Neural cell (in vitro differentiated cells): ENCODE data around the gene MGAT4C. TPM values are rescaled to one million over a fixed set of nuclear protein-coding genes. Genes with fewer than 3 reads are reported as not detected.

ENCODE experiments used
- H2AFZ ChIP-seq: fragments of 200-600, 300-800 bp; sonication (generic), shearing (Covaris generic); 2 replicates; pipeline ENCODE4 v1.6.0; 2014; ENCODE audit warnings: low read depth, mild to moderate bottlenecking, antibody characterized with exemption, low read length, moderate library complexity
- H3F3A ChIP-seq: fragments of 200-600 bp; shearing (Covaris generic); 2 replicates; pipeline ENCODE4 v1.6.1; 2016; ENCODE audit warnings: mild to moderate bottlenecking, moderate library complexity, mixed read lengths, antibody characterized with exemption, low read length; ENCODE audit not compliant: insufficient read depth, poor library complexity, severe bottlenecking
- H3K27ac ChIP-seq: fragments of 200-600, 300-800 bp; sonication (generic), shearing (Covaris generic); 2 replicates; pipeline ENCODE4 v1.5.1; 2014; ENCODE audit warnings: mild to moderate bottlenecking, low read length, moderate library complexity
- H3K27me3 ChIP-seq: fragments of 300-800, 200-600 bp; sonication (generic), shearing (Covaris generic); 2 replicates; pipeline ENCODE4 v1.6.0; 2014; ENCODE audit warnings: mild to moderate bottlenecking, low read depth, low read length, moderate library complexity; ENCODE audit not compliant: insufficient read depth
- H3K36me3 ChIP-seq: fragments of 300-800, 200-600 bp; sonication (generic), shearing (Covaris generic); 2 replicates; pipeline ENCODE4 v1.5.1; 2014; ENCODE audit warnings: mild to moderate bottlenecking, antibody characterized with exemption, low read length, moderate library complexity; ENCODE audit not compliant: insufficient read depth
- H3K4me2 ChIP-seq: fragments of 300-800, 200-600 bp; sonication (generic), shearing (Covaris generic); 2 replicates; pipeline ENCODE4 v1.6.0; 2014; ENCODE audit warnings: mild to moderate bottlenecking, low read length
- H3K4me3 ChIP-seq: fragments of 300-800, 200-600 bp; sonication (generic), shearing (Covaris generic); 2 replicates; pipeline ENCODE4 v1.5.1; 2014; ENCODE audit warnings: mild to moderate bottlenecking, low read length, moderate library complexity
- H3K79me2 ChIP-seq: fragments of 200-600 bp; shearing (Covaris generic); replicated peaks from 2 replicates; pipeline ENCODE4 v1.6.0; 2014; ENCODE audit warnings: mild to moderate bottlenecking, low read length, moderate library complexity; ENCODE audit not compliant: insufficient read depth
- H3K9ac ChIP-seq: fragments of 300-800, 200-600 bp; sonication (generic), shearing (Covaris generic); 2 replicates; pipeline ENCODE4 v1.6.1; 2016; ENCODE audit warnings: mild to moderate bottlenecking, low read length, mixed read lengths
- H3K9me2 ChIP-seq: fragments of 200-600 bp; shearing (Covaris generic); 2 replicates; pipeline ENCODE4 v1.6.1; 2016; ENCODE audit warnings: mild to moderate bottlenecking, low read length, mixed read lengths; ENCODE audit not compliant: insufficient read depth
- H3K9me3 ChIP-seq: fragments of 200-600, 300-800 bp; sonication (generic), shearing (Covaris generic); 2 replicates; pipeline ENCODE4 v1.6.1; 2016; ENCODE audit warnings: mild to moderate bottlenecking, mixed run types, low read length, moderate library complexity, mixed read lengths
- H4K20me1 ChIP-seq: fragments of 200-600 bp; shearing (Covaris generic); 2 replicates; pipeline ENCODE4 v1.6.1; 2016; ENCODE audit warnings: mild to moderate bottlenecking, mixed run types; ENCODE audit not compliant: insufficient read depth
- EP300 ChIP-seq: fragments of 450-650 bp; conservative IDR thresholded peaks from 2 replicates; pipeline ENCODE4 v1.6.1; 2014; ENCODE audit warnings: antibody characterized with exemption, mild to moderate bottlenecking, moderate library complexity; ENCODE audit not compliant: poor library complexity, severe bottlenecking
- EZH2 ChIP-seq: fragments of 200-600, 300-800 bp; shearing (Covaris generic), sonication (generic); IDR thresholded peaks from 2 replicates; pipeline ENCODE4 v1.6.1; 2014; ENCODE audit warnings: antibody characterized with exemption, low read length, borderline replicate concordance, mild to moderate bottlenecking; ENCODE audit not compliant: insufficient read depth, poor library complexity, severe bottlenecking
- MXI1 ChIP-seq: fragments of 450-650 bp; conservative IDR thresholded peaks from 2 replicates; pipeline ENCODE4 v1.6.1; 2014; ENCODE audit warnings: antibody characterized with exemption, mild to moderate bottlenecking; ENCODE audit not compliant: poor library complexity, severe bottlenecking
- SMC3 ChIP-seq: fragments of 450-650 bp; conservative IDR thresholded peaks from 2 replicates; pipeline ENCODE4 v1.6.1; 2014; ENCODE audit warnings: antibody characterized with exemption, mild to moderate bottlenecking, moderate library complexity; ENCODE audit not compliant: poor library complexity
- TAF1 ChIP-seq: IDR thresholded peaks from 2 replicates; pipeline ENCODE4 v1.6.1; 2012; ENCODE audit warnings: low read depth
- polyA plus RNA-seq: library from polyadenylated mRNA; depleted of rRNA; stranded (reverse); fragments of >200 nt; gene quantifications from 2 replicates; pipeline ENCODE4 v1.2.3, GENCODE V29; 2014
- TF ChIP-seq, protein P1 (sequence below): IDR thresholded peaks from 2 replicates; pipeline ENCODE4 v1.6.1; 2012; ENCODE audit warnings: borderline replicate concordance

MGAT4C gene
- polyA plus RNA-seq, 1 donor from 2014 or later: 20.7 TPM

DNA sequence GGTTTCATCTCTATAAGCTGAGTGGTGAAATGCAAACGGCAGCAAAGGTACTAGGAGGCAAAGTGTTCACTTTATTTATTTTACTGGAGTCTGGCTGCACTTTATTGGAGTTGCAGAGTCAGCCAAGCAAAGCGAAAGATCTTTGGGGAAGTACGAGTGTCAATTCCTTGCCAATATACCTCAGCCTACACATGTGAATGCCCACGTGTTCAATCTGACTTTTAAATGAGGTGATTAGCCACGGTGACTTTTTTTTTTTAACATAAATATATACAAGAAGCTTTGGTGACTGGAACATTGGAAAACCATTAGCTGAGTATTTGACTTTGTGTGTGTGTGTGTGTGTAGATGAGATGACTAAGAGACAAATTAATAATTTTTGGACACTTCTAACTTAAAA lies 203.3 kb downstream of the MGAT4C start:
- no peaks in the 10 kb centered on the region for H3K27me3 ChIP-seq
- H4K20me1 ChIP-seq: no peaks in the 10 kb centered on the region
- no peaks in the 10 kb centered on the region for H3K79me2 ChIP-seq
- TF ChIP-seq EP300 (no peak), TAF1 (no peak)
- TF ChIP-seq, protein P1, sequence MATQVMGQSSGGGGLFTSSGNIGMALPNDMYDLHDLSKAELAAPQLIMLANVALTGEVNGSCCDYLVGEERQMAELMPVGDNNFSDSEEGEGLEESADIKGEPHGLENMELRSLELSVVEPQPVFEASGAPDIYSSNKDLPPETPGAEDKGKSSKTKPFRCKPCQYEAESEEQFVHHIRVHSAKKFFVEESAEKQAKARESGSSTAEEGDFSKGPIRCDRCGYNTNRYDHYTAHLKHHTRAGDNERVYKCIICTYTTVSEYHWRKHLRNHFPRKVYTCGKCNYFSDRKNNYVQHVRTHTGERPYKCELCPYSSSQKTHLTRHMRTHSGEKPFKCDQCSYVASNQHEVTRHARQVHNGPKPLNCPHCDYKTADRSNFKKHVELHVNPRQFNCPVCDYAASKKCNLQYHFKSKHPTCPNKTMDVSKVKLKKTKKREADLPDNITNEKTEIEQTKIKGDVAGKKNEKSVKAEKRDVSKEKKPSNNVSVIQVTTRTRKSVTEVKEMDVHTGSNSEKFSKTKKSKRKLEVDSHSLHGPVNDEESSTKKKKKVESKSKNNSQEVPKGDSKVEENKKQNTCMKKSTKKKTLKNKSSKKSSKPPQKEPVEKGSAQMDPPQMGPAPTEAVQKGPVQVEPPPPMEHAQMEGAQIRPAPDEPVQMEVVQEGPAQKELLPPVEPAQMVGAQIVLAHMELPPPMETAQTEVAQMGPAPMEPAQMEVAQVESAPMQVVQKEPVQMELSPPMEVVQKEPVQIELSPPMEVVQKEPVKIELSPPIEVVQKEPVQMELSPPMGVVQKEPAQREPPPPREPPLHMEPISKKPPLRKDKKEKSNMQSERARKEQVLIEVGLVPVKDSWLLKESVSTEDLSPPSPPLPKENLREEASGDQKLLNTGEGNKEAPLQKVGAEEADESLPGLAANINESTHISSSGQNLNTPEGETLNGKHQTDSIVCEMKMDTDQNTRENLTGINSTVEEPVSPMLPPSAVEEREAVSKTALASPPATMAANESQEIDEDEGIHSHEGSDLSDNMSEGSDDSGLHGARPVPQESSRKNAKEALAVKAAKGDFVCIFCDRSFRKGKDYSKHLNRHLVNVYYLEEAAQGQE: no peak
- no peaks in the 10 kb centered on the region for H3K36me3 ChIP-seq
- no peaks in the 10 kb centered on the region for H3K9me3 ChIP-seq
- H3K9ac ChIP-seq: no peak overlapping the region
- no peak overlapping the region for H3K27ac ChIP-seq
- no peak overlapping the region for H3K4me2 ChIP-seq
- no peaks in the 10 kb centered on the region for H3K9me2 ChIP-seq
- no peak overlapping the region for H3K4me3 ChIP-seq
- no peak overlapping the region for H2AFZ ChIP-seq
- no peaks in the 10 kb centered on the region for H3F3A ChIP-seq

DNA sequence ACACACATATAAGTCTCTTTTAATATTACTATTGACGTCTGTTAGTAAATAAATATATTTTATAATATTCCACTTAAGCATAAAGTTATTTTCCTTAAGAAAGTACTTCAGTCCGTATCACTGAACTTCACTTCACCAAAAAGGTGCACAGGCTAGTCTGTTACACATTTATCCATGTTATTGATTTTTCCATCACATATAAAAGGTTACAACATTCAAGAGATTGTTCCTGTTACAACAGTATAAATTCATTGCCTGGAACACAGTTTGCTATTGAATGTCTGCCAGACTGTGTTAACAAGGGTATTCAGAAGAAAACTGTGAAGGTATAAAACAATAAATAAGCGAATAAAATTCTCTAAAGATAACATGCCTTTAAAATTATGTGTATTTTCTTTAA lies 206.2 kb downstream of the MGAT4C start:
- H3K27ac ChIP-seq: no peak overlapping the region

DNA sequence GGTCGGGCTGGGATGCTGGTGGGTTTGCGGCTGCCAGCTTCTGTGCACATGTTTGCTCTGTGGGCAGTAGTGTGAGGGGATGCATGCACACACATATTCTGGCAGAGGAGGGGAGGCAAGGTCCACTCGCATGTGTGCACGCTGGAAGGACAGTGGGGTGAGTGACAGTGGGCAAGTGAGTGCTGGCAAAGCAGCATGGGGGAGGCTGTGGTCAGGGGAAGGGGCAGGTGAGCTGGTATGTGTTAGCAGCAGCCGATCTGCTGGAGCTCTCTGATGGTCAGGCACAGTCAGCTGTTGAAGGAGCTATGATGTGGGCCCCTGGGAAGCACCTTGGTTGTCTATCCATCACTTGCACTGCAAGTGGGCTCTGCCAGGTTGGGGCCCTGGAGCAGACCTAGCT lies 211.8 kb downstream of the MGAT4C start:
- Histone ChIP-seq H3K9ac (no peak overlapping the region), H3K9me2 (no peaks in the 10 kb centered on the region), H3K27ac (no peak overlapping the region), H2AFZ (no peak overlapping the region), H3F3A (no peaks in the 10 kb centered on the region), H4K20me1 (no peaks in the 10 kb centered on the region), H3K27me3 (no peaks in the 10 kb centered on the region), H3K4me2 (no peak overlapping the region), H3K4me3 (no peak overlapping the region), H3K36me3 (no peaks in the 10 kb centered on the region), H3K9me3 (peaks cover 4% of the 10 kb centered on the region), H3K79me2 (no peaks in the 10 kb centered on the region)
- TF ChIP-seq EZH2 (no peak), MXI1 (no peak), SMC3 (no peak)

More for the DNA sequence above, 206.2 kb downstream of the MGAT4C start:
- Histone ChIP-seq H3K9me2 (no peaks in the 10 kb centered on the region), H3K79me2 (no peaks in the 10 kb centered on the region), H3K27me3 (no peaks in the 10 kb centered on the region), H3K9me3 (no peaks in the 10 kb centered on the region), H4K20me1 (no peaks in the 10 kb centered on the region), H3K4me2 (no peak overlapping the region), H3F3A (no peaks in the 10 kb centered on the region), H2AFZ (no peak overlapping the region), H3K36me3 (no peaks in the 10 kb centered on the region), H3K4me3 (no peak overlapping the region), H3K9ac (no peak overlapping the region)
- no peak for TF ChIP-seq MXI1
- no peak for TF ChIP-seq EP300
- no peak for TF ChIP-seq TAF1
- TF ChIP-seq, protein P1: no peak
